ENCODE measurements around the gene SSUH2. TPM values are rescaled to one million over a fixed set of nuclear protein-coding genes. Genes with fewer than 3 reads are reported as not detected.

Gene SSUH2
- 0.86 to 2.0 TPM (median 1.6 TPM) in 5 replicates for total RNA-seq (2022; extraction: Qiagen RNA extraction; ENCODE audit: low read depth)

DNA sequence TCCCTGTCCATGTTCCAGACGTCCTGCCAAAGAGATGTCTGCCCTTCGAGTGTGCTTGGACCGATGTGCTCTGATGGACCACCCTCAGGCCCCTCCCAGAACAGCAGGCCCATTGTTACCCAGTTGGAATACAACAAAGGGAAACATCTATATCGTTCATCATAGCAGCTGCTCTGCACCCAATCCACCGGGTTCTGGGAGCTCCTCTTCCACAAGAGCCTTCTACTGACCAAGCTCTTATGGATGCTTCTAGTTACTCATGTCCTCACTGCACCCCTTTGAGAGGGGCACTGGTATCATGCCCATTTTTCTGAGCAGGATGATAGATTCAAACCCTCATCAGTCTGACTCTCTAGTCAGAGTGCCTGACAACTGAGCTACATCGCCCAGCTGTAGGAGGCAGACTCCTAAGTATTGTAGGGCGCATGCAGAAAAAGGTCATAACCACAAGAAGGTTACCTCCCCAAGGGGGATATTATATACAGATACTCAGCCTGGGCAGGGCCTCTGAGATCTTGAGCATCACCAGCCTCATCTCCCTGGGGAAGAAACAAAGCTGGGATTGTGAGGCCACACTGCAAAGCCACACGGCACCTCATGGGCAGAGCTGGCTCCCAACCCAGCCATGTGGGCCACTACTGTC is at the start of gene SSUH2:
TSS of gene SSUH2 (minus strand) at position 51 of the 643 bp plus-strand sequence. CDS start at position 11, 40 bp downstream.

Other genes starting within 250 kb of the SSUH2 start
- gene LMCD1, start 143.0 kb downstream of the SSUH2 start, total RNA-seq (2022; extraction: Qiagen RNA extraction; ENCODE audit: low read depth) = 63.0 to 73.8 TPM (median 69.9 TPM) in 5 replicates
- gene CAV3, start 89.0 kb upstream of the SSUH2 start, total RNA-seq (2022; extraction: Qiagen RNA extraction; ENCODE audit: low read depth) = 0.31 TPM in 1 of 5 replicates, not detected in the others
- gene OXTR, start 124.8 kb upstream of the SSUH2 start, total RNA-seq (2022; extraction: Qiagen RNA extraction; ENCODE audit: low read depth) = 10.4 to 13.2 TPM (median 11.0 TPM) in 5 replicates